ENCODE results near the gene FXYD1.

GRCh38 chr19:35109395-35110112 is 29.1 kb upstream of the FXYD1 start:
- no peak for TF ChIP-seq CTCF (IDR thresholded peaks at IDR 0.05)
- no peak for TF ChIP-seq USF2 (IDR thresholded peaks at IDR 0.05; ENCODE audit: borderline replicate concordance, low read depth, low read length)
- TF ChIP-seq MXI1 (IDR thresholded peaks at IDR 0.05; ENCODE audit: low read depth, low read length) = no peak
- TF ChIP-seq ZBTB33 (IDR thresholded peaks at IDR 0.05; ENCODE audit: borderline replicate concordance, low read depth) = no peak
- TF ChIP-seq YY1 (IDR thresholded peaks at IDR 0.05; ENCODE audit: low read depth) = no peak
- TF ChIP-seq, protein P1, sequence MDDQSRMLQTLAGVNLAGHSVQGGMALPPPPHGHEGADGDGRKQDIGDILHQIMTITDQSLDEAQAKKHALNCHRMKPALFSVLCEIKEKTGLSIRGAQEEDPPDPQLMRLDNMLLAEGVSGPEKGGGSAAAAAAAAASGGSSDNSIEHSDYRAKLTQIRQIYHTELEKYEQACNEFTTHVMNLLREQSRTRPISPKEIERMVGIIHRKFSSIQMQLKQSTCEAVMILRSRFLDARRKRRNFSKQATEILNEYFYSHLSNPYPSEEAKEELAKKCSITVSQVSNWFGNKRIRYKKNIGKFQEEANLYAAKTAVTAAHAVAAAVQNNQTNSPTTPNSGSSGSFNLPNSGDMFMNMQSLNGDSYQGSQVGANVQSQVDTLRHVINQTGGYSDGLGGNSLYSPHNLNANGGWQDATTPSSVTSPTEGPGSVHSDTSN (IDR thresholded peaks at IDR 0.05) = no peak
- no peak for TF ChIP-seq EP300 (IDR thresholded peaks at IDR 0.05; ENCODE audit: borderline replicate concordance in 1 of 2, low read depth in 1 of 2, low read length in 1 of 2)
- no peak for TF ChIP-seq TEAD4 (IDR thresholded peaks at IDR 0.05; ENCODE audit: borderline replicate concordance, insufficient read depth)
- no peak for TF ChIP-seq EZH2phosphoT487 (IDR thresholded peaks at IDR 0.05; ENCODE audit: borderline replicate concordance, low read depth)
- TF ChIP-seq RAD21 (IDR thresholded peaks at IDR 0.05; ENCODE audit: low read length) = no peak

Measured in SK-N-SH (cell line).